Amniotic stem cell (primary cell): ENCODE data around the gene DPYSL4.

Experiments
- DNase-seq: peaks from one replicate; lab custom pipeline; 2025; lab: John Stamatoyannopoulos, UW

Gene DPYSL4

GRCh38 chr10:132186488-132187429 lies at the start of gene DPYSL4:
Gene DPYSL4, plus strand, starts transcription at chr10:132186948. Its CDS starts 116 bp downstream, at chr10:132187064.
- DNase-seq = no peak

- no peak for DNase-seq
Observed at GRCh38 chr10:132137111-132138072, 49.4 kb upstream of the DPYSL4 start.

- DNase-seq = no peak
Observed at GRCh38 chr10:132138133-132138532, 48.6 kb upstream of the DPYSL4 start.

GRCh38 chr10:132138596-132138995 lies 48.2 kb upstream of the DPYSL4 start:
- no peak for DNase-seq

- DNase-seq = no peak
Observed at GRCh38 chr10:132139526-132139925, 47.2 kb upstream of the DPYSL4 start.

GRCh38 chr10:132140167-132140925 lies 46.4 kb upstream of the DPYSL4 start:
- no peak for DNase-seq

GRCh38 chr10:132141076-132141475 lies 45.7 kb upstream of the DPYSL4 start:
- DNase-seq = no peak

GRCh38 chr10:132141526-132142395 lies 45.0 kb upstream of the DPYSL4 start:
- DNase-seq = no peak

- peak; percentile 16 for DNase-seq
Observed at GRCh38 chr10:132142396-132143161, 44.2 kb upstream of the DPYSL4 start.

- no peak for DNase-seq
Observed at GRCh38 chr10:132143162-132143561, 43.6 kb upstream of the DPYSL4 start.

GRCh38 chr10:132144086-132144485 lies 42.7 kb upstream of the DPYSL4 start:
- DNase-seq = no peak

GRCh38 chr10:132145002-132145401 lies 41.7 kb upstream of the DPYSL4 start:
- no peak for DNase-seq

GRCh38 chr10:132145521-132146185 lies 41.1 kb upstream of the DPYSL4 start:
- DNase-seq = no peak

- DNase-seq = no peak
Observed at GRCh38 chr10:132146271-132146671, 40.5 kb upstream of the DPYSL4 start.

- no peak for DNase-seq
Observed at GRCh38 chr10:132146941-132147915, 39.5 kb upstream of the DPYSL4 start.

- DNase-seq = no peak
Observed at GRCh38 chr10:132148261-132149251, 38.2 kb upstream of the DPYSL4 start.

GRCh38 chr10:132149271-132149670 lies 37.5 kb upstream of the DPYSL4 start:
- DNase-seq = no peak
